A673 (cell line): Measurements from ENCODE around the gene SCNM1. TPM values are rescaled to one million over a fixed set of nuclear protein-coding genes. Genes with fewer than 3 reads are reported as not detected.

ENCODE experiments used
- BruUV-seq: library from RNA; stranded (reverse); fragments of 400-500 nt; replicated peaks from 2 replicates; lab custom pipeline; 2021; lab: Mats Ljungman, UMichigan
- CTCF ChIA-PET: fragments of 300-600 bp; sonication (Branson Sonifier 250); formaldehyde crosslinking; loops from one replicate; lab custom pipeline; 2022; ENCODE audit warnings: antibody characterized with exemption; lab: Charles Lee
- POLR2A ChIA-PET: fragments of 300-600 bp; sonication (Branson Sonifier 250); formaldehyde crosslinking; loops from one replicate; lab custom pipeline; 2022; ENCODE audit warnings: antibody characterized with exemption; ENCODE audit not compliant: low non-redundant PET; lab: Charles Lee
- DNase-seq: peaks from one replicate; pipeline ENCODE4 v3.0.0-alpha.2; 2015; ENCODE audit warnings: low spot score
- H3K27ac ChIP-seq: fragments of 200-600 bp; sonication (generic); 2 replicates; pipeline ENCODE4 v1.5.1; 2016; ENCODE audit warnings: mixed run types, low read depth, mild to moderate bottlenecking, mixed read lengths, antibody characterized with exemption, low read length; ENCODE audit not compliant: poor library complexity, severe bottlenecking
- H3K27me3 ChIP-seq: fragments of 200-600 bp; sonication (generic); replicated peaks from 2 replicates; pipeline ENCODE4 v1.6.1; 2017; ENCODE audit warnings: mixed run types, low read depth, mild to moderate bottlenecking, mixed read lengths, antibody characterized with exemption, low read length; ENCODE audit not compliant: insufficient read depth, poor library complexity
- H3K36me3 ChIP-seq: fragments of 200-600 bp; sonication (generic); 2 replicates; pipeline ENCODE4 v1.6.1; 2016; ENCODE audit warnings: mixed run types, mild to moderate bottlenecking, mixed read lengths, antibody characterized with exemption, low read length; ENCODE audit not compliant: insufficient read depth, poor library complexity, severe bottlenecking
- H3K4me1 ChIP-seq: fragments of 200-600 bp; sonication (generic); 2 replicates; pipeline ENCODE4 v1.6.1; 2017; ENCODE audit warnings: mixed run types, mild to moderate bottlenecking, mixed read lengths, antibody characterized with exemption, low read length; ENCODE audit not compliant: insufficient read depth, poor library complexity, severe bottlenecking
- H3K4me3 ChIP-seq: fragments of 200-600 bp; sonication (generic); 2 replicates; pipeline ENCODE4 v1.5.1; 2016; ENCODE audit warnings: low read depth, mixed run types, mild to moderate bottlenecking, mixed read lengths, low read length; ENCODE audit not compliant: poor library complexity, severe bottlenecking
- H3K9me3 ChIP-seq: fragments of 200-600 bp; sonication (generic); 2 replicates; pipeline ENCODE4 v1.6.1; 2016; ENCODE audit warnings: mixed run types, low read depth, mild to moderate bottlenecking, mixed read lengths, antibody characterized with exemption, low read length; ENCODE audit not compliant: poor library complexity, severe bottlenecking
- EZH2 ChIP-seq: fragments of 200-600 bp; sonication (generic); IDR thresholded peaks from 2 replicates; pipeline ENCODE4 v1.6.1; 2017; ENCODE audit warnings: borderline replicate concordance, low read depth, mild to moderate bottlenecking, mixed read lengths, antibody characterized with exemption, low read length; ENCODE audit not compliant: poor library complexity, severe bottlenecking
- intact Hi-C: fragments of 100-400 bp; cut with micrococcal nuclease; formaldehyde crosslinking; loops from one replicate; pipeline ENCODE4 v1.10.0; 2022; ENCODE audit not compliant: unreplicated experiment
- total RNA-seq: library from RNA; stranded (reverse); gene quantifications from 2 replicates; pipeline ENCODE4 v1.2.3, GENCODE V29; 2021
- TF ChIP-seq, protein P1 (sequence below): fragments of 300-800, 200-600 bp; sonication (generic); conservative IDR thresholded peaks from 2 replicates; pipeline ENCODE4 v1.5.1; 2017; ENCODE audit warnings: low read depth, mild to moderate bottlenecking, antibody characterized with exemption, low read length, moderate library complexity, mixed read lengths

The SCNM1 gene
- total RNA-seq, 1 experiment from 2014 or later = 59.6 TPM

- Histone ChIP-seq H3K4me3 (no peak overlapping the region), H3K27me3 (no peaks in the 10 kb centered on the region), H3K36me3 (peaks cover 3% of the 10 kb centered on the region), H3K9me3 (no peaks in the 10 kb centered on the region), H3K27ac (no peak overlapping the region), H3K4me1 (no peaks in the 10 kb centered on the region)
- no TSS peak for BruUV-seq
- ChIA-PET CTCF (interaction anchor here (3.7 kb wide), 1 partner anchor 57 kb away, joined by 21 read pairs; no protein-coding TSS in a partner anchor), POLR2A (no interaction called here)
- intact Hi-C loops = loop anchor here (2.0 to 10.0 kb wide), 2 partner anchors 58 to 132 kb away; no protein-coding TSS in a partner anchor
- no peak for TF ChIP-seq EZH2
- TF ChIP-seq, protein P1, sequence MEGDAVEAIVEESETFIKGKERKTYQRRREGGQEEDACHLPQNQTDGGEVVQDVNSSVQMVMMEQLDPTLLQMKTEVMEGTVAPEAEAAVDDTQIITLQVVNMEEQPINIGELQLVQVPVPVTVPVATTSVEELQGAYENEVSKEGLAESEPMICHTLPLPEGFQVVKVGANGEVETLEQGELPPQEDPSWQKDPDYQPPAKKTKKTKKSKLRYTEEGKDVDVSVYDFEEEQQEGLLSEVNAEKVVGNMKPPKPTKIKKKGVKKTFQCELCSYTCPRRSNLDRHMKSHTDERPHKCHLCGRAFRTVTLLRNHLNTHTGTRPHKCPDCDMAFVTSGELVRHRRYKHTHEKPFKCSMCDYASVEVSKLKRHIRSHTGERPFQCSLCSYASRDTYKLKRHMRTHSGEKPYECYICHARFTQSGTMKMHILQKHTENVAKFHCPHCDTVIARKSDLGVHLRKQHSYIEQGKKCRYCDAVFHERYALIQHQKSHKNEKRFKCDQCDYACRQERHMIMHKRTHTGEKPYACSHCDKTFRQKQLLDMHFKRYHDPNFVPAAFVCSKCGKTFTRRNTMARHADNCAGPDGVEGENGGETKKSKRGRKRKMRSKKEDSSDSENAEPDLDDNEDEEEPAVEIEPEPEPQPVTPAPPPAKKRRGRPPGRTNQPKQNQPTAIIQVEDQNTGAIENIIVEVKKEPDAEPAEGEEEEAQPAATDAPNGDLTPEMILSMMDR = no peak
- DNase-seq = no peak
Measured at GRCh38 chr1:151157067-151157531, 8.8 kb upstream of the SCNM1 start.

- no peaks in the 10 kb centered on the region for H3K4me1 ChIP-seq
- no TSS peak for BruUV-seq
- H3K27ac ChIP-seq = no peak overlapping the region
- TF ChIP-seq, protein P1 = no peak
- no peak for TF ChIP-seq EZH2
- no peak for DNase-seq
- POLR2A ChIA-PET = no interaction called here
- CTCF ChIA-PET = interaction anchor here (3.7 kb wide), 1 partner anchor 58 kb away, joined by 21 read pairs; no protein-coding TSS in a partner anchor
- no peak overlapping the region for H3K4me3 ChIP-seq
- intact Hi-C loops = loop anchor here (10.0 kb wide), 1 partner anchor 134 kb away; no protein-coding TSS in a partner anchor
- no peaks in the 10 kb centered on the region for H3K27me3 ChIP-seq
- no peaks in the 10 kb centered on the region for H3K9me3 ChIP-seq
- peaks cover 3% of the 10 kb centered on the region for H3K36me3 ChIP-seq
Measured at GRCh38 chr1:151158326-151158725, 7.6 kb upstream of the SCNM1 start.

- CTCF ChIA-PET = interaction anchor here (0.6 kb wide), 1 partner anchor 60 kb away, joined by 3 read pairs; no protein-coding TSS in a partner anchor
- intact Hi-C loops = loop anchor here (10.0 kb wide), 1 partner anchor 134 kb away; no protein-coding TSS in a partner anchor
- TF ChIP-seq EZH2 = no peak
- TF ChIP-seq, protein P1 = no peak
- Histone ChIP-seq H3K4me3 (no peak overlapping the region), H3K27me3 (no peaks in the 10 kb centered on the region), H3K36me3 (peaks cover 3% of the 10 kb centered on the region), H3K9me3 (no peaks in the 10 kb centered on the region), H3K4me1 (no peaks in the 10 kb centered on the region), H3K27ac (no peak overlapping the region)
- POLR2A ChIA-PET = no interaction called here
- no peak for DNase-seq
- BruUV-seq = no TSS peak
Measured at GRCh38 chr1:151158751-151159251, 7.1 kb upstream of the SCNM1 start.
